ENCODE results near the gene CDK5RAP2.

GRCh38 chr9:120475341-120475740, 104.6 kb downstream of the CDK5RAP2 start:
- TF ChIP-seq CTCF (IDR thresholded peaks at IDR 0.05) = no peak
- TF ChIP-seq POLR2A (IDR thresholded peaks at IDR 0.05) = no peak

All from vagina (tissue), 2 donors.